Measurements from ENCODE around the gene CDH10.

Gene CDH10

GRCh38 chr5:24444414-24444813 lies 200.4 kb downstream of the CDH10 start:
- no peak overlapping the region for H3K4me2 ChIP-seq
- H3K27ac ChIP-seq: no peak overlapping the region
- H3K9ac ChIP-seq: no peak overlapping the region
- no peaks in the 10 kb centered on the region for H3K36me3 ChIP-seq (ENCODE audit: insufficient read depth)
- no peaks in the 10 kb centered on the region for H3K79me2 ChIP-seq (ENCODE audit: insufficient read depth, low read depth)
- H4K20me1 ChIP-seq (ENCODE audit: insufficient read depth): no peaks in the 10 kb centered on the region
- no peak overlapping the region for H2AFZ ChIP-seq (ENCODE audit: low read depth)
- no peak overlapping the region for H3K4me3 ChIP-seq (IDR thresholded peaks at IDR 0.05; ENCODE audit: insufficient read depth, low read depth, low read length)
- no peaks in the 10 kb centered on the region for H3K4me1 ChIP-seq (ENCODE audit: low read depth, poor library complexity, severe bottlenecking)
- H3K27me3 ChIP-seq (ENCODE audit: insufficient read depth, low read depth): no peaks in the 10 kb centered on the region
- TF ChIP-seq, protein P1, sequence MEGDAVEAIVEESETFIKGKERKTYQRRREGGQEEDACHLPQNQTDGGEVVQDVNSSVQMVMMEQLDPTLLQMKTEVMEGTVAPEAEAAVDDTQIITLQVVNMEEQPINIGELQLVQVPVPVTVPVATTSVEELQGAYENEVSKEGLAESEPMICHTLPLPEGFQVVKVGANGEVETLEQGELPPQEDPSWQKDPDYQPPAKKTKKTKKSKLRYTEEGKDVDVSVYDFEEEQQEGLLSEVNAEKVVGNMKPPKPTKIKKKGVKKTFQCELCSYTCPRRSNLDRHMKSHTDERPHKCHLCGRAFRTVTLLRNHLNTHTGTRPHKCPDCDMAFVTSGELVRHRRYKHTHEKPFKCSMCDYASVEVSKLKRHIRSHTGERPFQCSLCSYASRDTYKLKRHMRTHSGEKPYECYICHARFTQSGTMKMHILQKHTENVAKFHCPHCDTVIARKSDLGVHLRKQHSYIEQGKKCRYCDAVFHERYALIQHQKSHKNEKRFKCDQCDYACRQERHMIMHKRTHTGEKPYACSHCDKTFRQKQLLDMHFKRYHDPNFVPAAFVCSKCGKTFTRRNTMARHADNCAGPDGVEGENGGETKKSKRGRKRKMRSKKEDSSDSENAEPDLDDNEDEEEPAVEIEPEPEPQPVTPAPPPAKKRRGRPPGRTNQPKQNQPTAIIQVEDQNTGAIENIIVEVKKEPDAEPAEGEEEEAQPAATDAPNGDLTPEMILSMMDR (conservative IDR thresholded peaks at IDR 0.05; ENCODE audit: low read depth, low read length): no peak

- Histone ChIP-seq H3K27ac (no peak overlapping the region), H3K9ac (no peak overlapping the region), H3K36me3 (ENCODE audit: insufficient read depth) (no peaks in the 10 kb centered on the region), H3K27me3 (ENCODE audit: insufficient read depth, low read depth) (no peaks in the 10 kb centered on the region), H3K4me2 (no peak overlapping the region), H4K20me1 (ENCODE audit: insufficient read depth) (no peaks in the 10 kb centered on the region), H3K4me3 (IDR thresholded peaks at IDR 0.05; ENCODE audit: insufficient read depth, low read depth, low read length) (no peak overlapping the region), H3K79me2 (ENCODE audit: insufficient read depth, low read depth) (no peaks in the 10 kb centered on the region), H2AFZ (ENCODE audit: low read depth) (no peak overlapping the region), H3K4me1 (ENCODE audit: low read depth, poor library complexity, severe bottlenecking) (no peaks in the 10 kb centered on the region)
- TF ChIP-seq, protein P1 (conservative IDR thresholded peaks at IDR 0.05; ENCODE audit: low read depth, low read length): no peak
Observed at GRCh38 chr5:24439465-24439864, 205.3 kb downstream of the CDH10 start.
